GM23338 (cell line): ENCODE measurements around the gene GLRX. TPM values are rescaled to one million over a fixed set of nuclear protein-coding genes. Genes with fewer than 3 reads are reported as not detected.
A peak's percentile ranks its signal among the peaks of the same experiment; 100 is the strongest.

Experiments
- ATAC-seq: fragments of 200-7000 bp; cut with Tn5 transposase; 3 replicates; pipeline ENCODE4 v1.9.1; 2020
- DNase-seq: peaks from one replicate; pipeline ENCODE4 v3.0.0-alpha.2; 2015; ENCODE audit warnings: low spot score
- H2AFZ ChIP-seq: fragments of 200-600 bp; sonication (generic); 2 replicates; pipeline ENCODE4 v1.8.0; 2016; ENCODE audit warnings: antibody characterized with exemption, mild to moderate bottlenecking, moderate library complexity
- H3F3A ChIP-seq: fragments of 200-600 bp; sonication (generic); replicated peaks from 2 replicates; pipeline ENCODE4 v1.8.0; 2017; ENCODE audit warnings: antibody characterized with exemption, mixed run types, low read depth
- H3K27ac ChIP-seq: fragments of 200-600 bp; sonication (generic); 2 replicates; pipeline ENCODE4 v1.6.1; 2016; ENCODE audit warnings: low read depth
- H3K27me3 ChIP-seq: fragments of 200-600 bp; sonication (generic); 2 replicates; pipeline ENCODE4 v1.8.0; 2016; ENCODE audit warnings: mild to moderate bottlenecking, mixed run types, moderate library complexity; ENCODE audit not compliant: insufficient read depth
- H3K36me3 ChIP-seq: fragments of 200-600 bp; sonication (generic); 2 replicates; pipeline ENCODE4 v1.8.0; 2016; ENCODE audit warnings: mild to moderate bottlenecking; ENCODE audit not compliant: insufficient read depth
- H3K4me1 ChIP-seq: fragments of 200-600 bp; sonication (generic); 2 replicates; pipeline ENCODE4 v1.8.0; 2016; ENCODE audit warnings: mild to moderate bottlenecking, moderate library complexity; ENCODE audit not compliant: insufficient read depth
- H3K4me2 ChIP-seq: fragments of 200-600 bp; sonication (generic); 2 replicates; pipeline ENCODE4 v1.7.1; 2017; ENCODE audit warnings: mixed run types
- H3K4me3 ChIP-seq: fragments of 200-600 bp; sonication (generic); 2 replicates; pipeline ENCODE4 v1.6.1; 2016; ENCODE audit warnings: mixed run types
- H3K79me2 ChIP-seq: fragments of 200-600 bp; sonication (generic); replicated peaks from 2 replicates; pipeline ENCODE4 v1.8.0; 2017; ENCODE audit warnings: mild to moderate bottlenecking; ENCODE audit not compliant: insufficient read depth
- H3K9me2 ChIP-seq: fragments of 200-600 bp; sonication (generic); 2 replicates; pipeline ENCODE4 v1.8.0; 2017; ENCODE audit not compliant: insufficient read depth
- H4K20me1 ChIP-seq: fragments of 200-600 bp; sonication (generic); replicated peaks from 2 replicates; pipeline ENCODE4 v1.8.0; 2017; ENCODE audit warnings: mild to moderate bottlenecking; ENCODE audit not compliant: insufficient read depth
- H3K27ac Mint-ChIP-seq: 2 replicates; pipeline ENCODE4 v1.8.0; 2020; ENCODE audit warnings: inconsistent platforms, mild to moderate bottlenecking, moderate library complexity, mixed read lengths
- H3K27me3 Mint-ChIP-seq: 3 replicates; pipeline ENCODE4 v1.8.0; 2022; ENCODE audit warnings: low read depth, mild to moderate bottlenecking, moderate library complexity, mixed read lengths, inconsistent platforms; ENCODE audit not compliant: insufficient read depth, poor library complexity
- H3K36me3 Mint-ChIP-seq: 3 replicates; pipeline ENCODE4 v1.8.0; 2021; ENCODE audit warnings: low read depth, mild to moderate bottlenecking, inconsistent platforms, moderate library complexity, mixed read lengths
- H3K4me1 Mint-ChIP-seq: 3 replicates; pipeline ENCODE4 v1.8.0; 2020; ENCODE audit warnings: mild to moderate bottlenecking, inconsistent platforms, mixed read lengths
- H3K4me3 Mint-ChIP-seq: 3 replicates; pipeline ENCODE4 v1.8.0; 2021; ENCODE audit warnings: moderate library complexity, mild to moderate bottlenecking, inconsistent platforms, mixed read lengths
- H3K9me3 Mint-ChIP-seq: 3 replicates; pipeline ENCODE4 v1.8.0; 2020; ENCODE audit warnings: moderate library complexity, mild to moderate bottlenecking, inconsistent platforms, mixed read lengths
- CREB1 ChIP-seq: fragments of 250-450 bp; sonication (Bioruptor Pico); IDR thresholded peaks from 2 replicates; pipeline ENCODE4 v1.5.0; 2020; ENCODE audit warnings: low read depth, mild to moderate bottlenecking, moderate library complexity
- ETS1 ChIP-seq: IDR thresholded peaks from 2 replicates; pipeline ENCODE4 v1.6.1; 2016; ENCODE audit warnings: antibody characterized with exemption
- EZH2phosphoT487 ChIP-seq: fragments of 200-600 bp; sonication (generic); IDR thresholded peaks from one replicate; pipeline ENCODE4 v1.8.1; 2018; ENCODE audit warnings: antibody characterized with exemption; ENCODE audit not compliant: unreplicated experiment
- JUNB ChIP-seq: IDR thresholded peaks from one replicate; pipeline ENCODE4 v1.6.1; 2016; ENCODE audit warnings: antibody characterized with exemption; ENCODE audit not compliant: unreplicated experiment
- NANOG ChIP-seq: IDR thresholded peaks from 2 replicates; pipeline ENCODE4 v1.6.1; 2016; ENCODE audit warnings: antibody characterized with exemption, borderline replicate concordance
- ZNF462 ChIP-seq: fragments of 250-450 bp; sonication (Bioruptor Pico); IDR thresholded peaks from 2 replicates; pipeline ENCODE4 v1.5.0; 2020; ENCODE audit warnings: mild to moderate bottlenecking, moderate library complexity
- polyA plus RNA-seq: library from polyadenylated mRNA; unstranded; fragments of >200 nt; fragmentation: Nextera tagmentation; extraction: Ambion mirVana; gene quantifications from 2 replicates; pipeline ENCODE4 v1.2.1, GENCODE V29; 2016
- total RNA-seq: library from RNA; depleted of rRNA; stranded (reverse); fragments of >200 nt; shearing (Covaris generic); gene quantifications from 2 replicates; pipeline ENCODE4 v1.2.3, GENCODE V29; 2014

GLRX gene
- total and polyA plus RNA-seq, 2 experiments from 2014 or later: 9.5 to 42.2 TPM

- TF ChIP-seq ZNF462 (CRISPR knock-in tag) (no peak), JUNB (no peak), EZH2phosphoT487 (no peak), NANOG (no peak)
These were observed 48.8 kb upstream of the GLRX start (continued) for GRCh38 chr5:95871146-95871806.

- peak overlapping the region; percentile 73; the same call in 1 of the 2 replicates for H2AFZ ChIP-seq
- no peaks in the 10 kb centered on the region for H3K36me3 ChIP-seq
- H3K4me1 ChIP-seq: no peaks in the 10 kb centered on the region
- H3K9me3 Mint-ChIP-seq: no peaks in the 10 kb centered on the region
- H3K27ac ChIP-seq: no peak overlapping the region
- no peak overlapping the region for H3K4me3 ChIP-seq
- ATAC-seq (no peak), DNase-seq (no peak)
- no peak overlapping the region for H3K27ac Mint-ChIP-seq
- no peaks in the 10 kb centered on the region for H3K27me3 ChIP-seq
- no peak overlapping the region for H3K4me2 ChIP-seq
- no peak overlapping the region for H3K4me3 Mint-ChIP-seq
- H3K4me1 Mint-ChIP-seq: no peaks in the 10 kb centered on the region
- H3K27me3 Mint-ChIP-seq: no peaks in the 10 kb centered on the region
- no peaks in the 10 kb centered on the region for H4K20me1 ChIP-seq
- H3F3A ChIP-seq: no peaks in the 10 kb centered on the region
- H3K36me3 Mint-ChIP-seq: no peaks in the 10 kb centered on the region
- H3K79me2 ChIP-seq: no peaks in the 10 kb centered on the region
- peaks cover 3% of the 10 kb centered on the region for H3K9me2 ChIP-seq
- no peak for TF ChIP-seq ZNF462 (CRISPR knock-in tag)
- TF ChIP-seq ETS1: no peak
- TF ChIP-seq JUNB: no peak
- no peak for TF ChIP-seq CREB1 (CRISPR knock-in tag)
These were observed 47.7 kb upstream of the GLRX start for GRCh38 chr5:95870105-95870672.
